NCI-H1092 treated with DMSO at 0.1 percent for 48 hours (cell line): ENCODE data around the gene ROR2.

Source experiments
- DNase-seq: peaks from one replicate; lab custom pipeline; 2025; lab: John Stamatoyannopoulos, UW

The ROR2 gene

GRCh38 chr9:91736898-91737601, 213.0 kb downstream of the ROR2 start:
- DNase-seq, result no peak

GRCh38 chr9:91736311-91736710, 213.7 kb downstream of the ROR2 start:
- no peak for DNase-seq

GRCh38 chr9:91735049-91735448, 215.0 kb downstream of the ROR2 start:
- DNase-seq, result no peak

GRCh38 chr9:91734371-91734981, 215.6 kb downstream of the ROR2 start:
- DNase-seq, result peak; percentile 30

GRCh38 chr9:91733006-91733624, 216.9 kb downstream of the ROR2 start:
- DNase-seq, result no peak

GRCh38 chr9:91732187-91733005, 217.6 kb downstream of the ROR2 start:
- DNase-seq, result no peak

GRCh38 chr9:91730806-91731205, 219.2 kb downstream of the ROR2 start:
- no peak for DNase-seq

GRCh38 chr9:91729558-91729842, 220.5 kb downstream of the ROR2 start:
- DNase-seq, result no peak

- no peak for DNase-seq
These were observed 222.1 kb downstream of the ROR2 start for GRCh38 chr9:91727972-91728371.

GRCh38 chr9:91727316-91727861, 222.6 kb downstream of the ROR2 start:
- DNase-seq, result peak; percentile 59

- no peak for DNase-seq
These were observed 223.5 kb downstream of the ROR2 start for GRCh38 chr9:91726406-91727100.

GRCh38 chr9:91725651-91726050, 224.4 kb downstream of the ROR2 start:
- DNase-seq, result no peak

- no peak for DNase-seq
These were observed 225.2 kb downstream of the ROR2 start for GRCh38 chr9:91724609-91725505.

- DNase-seq, result no peak
These were observed 226.0 kb downstream of the ROR2 start for GRCh38 chr9:91724068-91724440.

GRCh38 chr9:91723420-91724067, 226.5 kb downstream of the ROR2 start:
- no peak for DNase-seq

- DNase-seq, result no peak
These were observed 229.0 kb downstream of the ROR2 start for GRCh38 chr9:91720751-91721705.

- no peak for DNase-seq
These were observed 229.7 kb downstream of the ROR2 start for GRCh38 chr9:91720313-91720712.

GRCh38 chr9:91718071-91718470, 232.0 kb downstream of the ROR2 start:
- no peak for DNase-seq

GRCh38 chr9:91716815-91717214, 233.2 kb downstream of the ROR2 start:
- no peak for DNase-seq
